ENCODE results near the gene DPF3.

GRCh38 chr14:72939630-72940029 lies 45.7 kb upstream of the DPF3 start:
- TF ChIP-seq GATA3 (IDR thresholded peaks at IDR 0.05; ENCODE audit: low read depth, low read length) (no peak), GATA2 (IDR thresholded peaks at IDR 0.05; ENCODE audit: low read depth, low read length) (no peak)
